Mucosa of rectum (tissue), 2 donors: ENCODE results near the gene ENPP3.

Experiments used
- H3K27ac ChIP-seq, 2 donors: one replicate each; pipeline ENCODE4 v1.7.0; 2013; ENCODE audit warnings: inconsistent platforms in 2 of 2, low read depth in 2 of 2, low read length in 2 of 2
- H3K27me3 ChIP-seq, 2 donors: one replicate each; pipeline ENCODE4 v1.7.0; 2013; ENCODE audit warnings: low read length in 2 of 2; ENCODE audit not compliant: control insufficient read depth in 2 of 2, insufficient read depth in 2 of 2
- H3K36me3 ChIP-seq, 2 donors: one replicate each; pipeline ENCODE4 v1.7.0; 2013; ENCODE audit warnings: low read length in 2 of 2; ENCODE audit not compliant: control insufficient read depth in 2 of 2, insufficient read depth in 2 of 2
- H3K4me1 ChIP-seq, 2 donors: one replicate each; pipeline ENCODE4 v1.7.0; 2013; ENCODE audit warnings: low read length in 2 of 2, mild to moderate bottlenecking in 1 of 2; ENCODE audit not compliant: control insufficient read depth in 2 of 2, insufficient read depth in 2 of 2
- H3K4me3 ChIP-seq, 2 donors: one replicate each; pipeline ENCODE4 v1.7.0; 2013; ENCODE audit warnings: low read length in 2 of 2
- H3K9ac ChIP-seq, 2 donors: one replicate each; pipeline ENCODE4 v1.7.0; 2013; ENCODE audit warnings: low read length in 2 of 2, low read depth in 1 of 2, mild to moderate bottlenecking in 1 of 2
- H3K9me3 ChIP-seq, 2 donors: one replicate each; pipeline ENCODE4 v1.7.0; 2013; ENCODE audit warnings: low read length in 2 of 2; ENCODE audit not compliant: control insufficient read depth in 2 of 2
- donor health status: healthy.
- donor health status: Normal muscosa, but diverticular disease.

Gene ENPP3

GRCh38 chr6:131680868-131681267, 43.8 kb downstream of the ENPP3 start:
- no peaks in the 10 kb centered on the region for H3K4me1 ChIP-seq
- no peaks in the 10 kb centered on the region for H3K9me3 ChIP-seq
- no peak overlapping the region for H3K27ac ChIP-seq
- H3K27me3 ChIP-seq, result no peaks in the 10 kb centered on the region
- H3K4me3 ChIP-seq, result no peak overlapping the region
- H3K9ac ChIP-seq, result no peak overlapping the region
- H3K36me3 ChIP-seq, result no peaks in the 10 kb centered on the region

GRCh38 chr6:131681585-131681984, 44.5 kb downstream of the ENPP3 start:
- Histone ChIP-seq H3K36me3 (no peaks in the 10 kb centered on the region), H3K4me3 (no peak overlapping the region), H3K27me3 (no peaks in the 10 kb centered on the region), H3K27ac (no peak overlapping the region), H3K4me1 (no peaks in the 10 kb centered on the region), H3K9me3 (no peaks in the 10 kb centered on the region), H3K9ac (no peak overlapping the region)

- Histone ChIP-seq H3K36me3 (no peaks in the 10 kb centered on the region), H3K4me1 (no peaks in the 10 kb centered on the region), H3K4me3 (no peak overlapping the region), H3K9me3 (no peaks in the 10 kb centered on the region), H3K27me3 (no peaks in the 10 kb centered on the region), H3K9ac (no peak overlapping the region), H3K27ac (no peak overlapping the region)
Observed at GRCh38 chr6:131682442-131682841, 45.3 kb downstream of the ENPP3 start.

GRCh38 chr6:131683479-131683878, 46.4 kb downstream of the ENPP3 start:
- Histone ChIP-seq H3K36me3 (no peaks in the 10 kb centered on the region), H3K4me3 (no peak overlapping the region), H3K9ac (no peak overlapping the region), H3K27ac (no peak overlapping the region), H3K4me1 (no peaks in the 10 kb centered on the region), H3K9me3 (no peaks in the 10 kb centered on the region), H3K27me3 (no peaks in the 10 kb centered on the region)

- Histone ChIP-seq H3K9me3 (no peaks in the 10 kb centered on the region), H3K27ac (no peak overlapping the region), H3K36me3 (no peaks in the 10 kb centered on the region), H3K4me1 (no peaks in the 10 kb centered on the region), H3K4me3 (no peak overlapping the region), H3K27me3 (no peaks in the 10 kb centered on the region), H3K9ac (no peak overlapping the region)
Observed at GRCh38 chr6:131685266-131685780, 48.2 kb downstream of the ENPP3 start.

- Histone ChIP-seq H3K27me3 (no peaks in the 10 kb centered on the region), H3K27ac (no peak overlapping the region), H3K4me1 (no peaks in the 10 kb centered on the region), H3K36me3 (no peaks in the 10 kb centered on the region), H3K4me3 (no peak overlapping the region), H3K9me3 (no peaks in the 10 kb centered on the region), H3K9ac (no peak overlapping the region)
Observed at GRCh38 chr6:131687022-131687421, 49.9 kb downstream of the ENPP3 start.

GRCh38 chr6:131688286-131688685, 51.2 kb downstream of the ENPP3 start:
- H3K27ac ChIP-seq, result no peak overlapping the region
- no peaks in the 10 kb centered on the region for H3K9me3 ChIP-seq
- no peak overlapping the region for H3K9ac ChIP-seq
- H3K4me3 ChIP-seq, result no peak overlapping the region
- H3K4me1 ChIP-seq, result no peaks in the 10 kb centered on the region
- no peaks in the 10 kb centered on the region for H3K36me3 ChIP-seq
- no peaks in the 10 kb centered on the region for H3K27me3 ChIP-seq

GRCh38 chr6:131692031-131692430, 54.9 kb downstream of the ENPP3 start:
- no peaks in the 10 kb centered on the region for H3K4me1 ChIP-seq
- no peaks in the 10 kb centered on the region for H3K36me3 ChIP-seq
- H3K27ac ChIP-seq, result no peak overlapping the region
- H3K4me3 ChIP-seq, result no peak overlapping the region
- H3K27me3 ChIP-seq, result no peaks in the 10 kb centered on the region
- H3K9me3 ChIP-seq, result no peaks in the 10 kb centered on the region
- H3K9ac ChIP-seq, result no peak overlapping the region

- H3K9ac ChIP-seq, result no peak overlapping the region
Observed at GRCh38 chr6:131692589-131692988, 55.5 kb downstream of the ENPP3 start.

GRCh38 chr6:131693384-131693783, 56.3 kb downstream of the ENPP3 start:
- no peak overlapping the region for H3K9ac ChIP-seq
- no peaks in the 10 kb centered on the region for H3K27me3 ChIP-seq
- no peak overlapping the region for H3K4me3 ChIP-seq
- no peaks in the 10 kb centered on the region for H3K9me3 ChIP-seq
- no peaks in the 10 kb centered on the region for H3K4me1 ChIP-seq
- no peak overlapping the region for H3K27ac ChIP-seq
- H3K36me3 ChIP-seq, result peaks cover 0 to 3% of the 10 kb centered on the region in 2 donors

More at GRCh38 chr6:131692589-131692988, 55.5 kb downstream of the ENPP3 start:
- H3K27ac ChIP-seq, result no peak overlapping the region
- H3K27me3 ChIP-seq, result no peaks in the 10 kb centered on the region
- H3K9me3 ChIP-seq, result no peaks in the 10 kb centered on the region
- H3K4me3 ChIP-seq, result no peak overlapping the region
- H3K36me3 ChIP-seq, result peaks cover 0 to 2% of the 10 kb centered on the region in 2 donors
- H3K4me1 ChIP-seq, result no peaks in the 10 kb centered on the region
